WTC11 (cell line): Measurements from ENCODE around the gene TSEN2. TPM values are rescaled to one million over a fixed set of nuclear protein-coding genes. Genes with fewer than 3 reads are reported as not detected.

Experiments used
- ATAC-seq: fragments of 200-7000 bp; cut with Tn5 transposase; 2 replicates; pipeline ENCODE4 v1.10.0; 2021; ENCODE audit warnings: mild to moderate bottlenecking, moderate library complexity
- CTCF ChIA-PET: fragments of 300-600 bp; sonication (Branson Sonifier 250); formaldehyde crosslinking; loops from one replicate; lab custom pipeline; 2021; ENCODE audit warnings: antibody characterized with exemption; lab: Charles Lee
- POLR2A ChIA-PET: fragments of 350-600 bp; sonication (Branson Sonifier 250); formaldehyde crosslinking; loops from one replicate; lab custom pipeline; 2021; ENCODE audit warnings: antibody characterized with exemption; lab: Charles Lee
- DNase-seq: peaks from one replicate; pipeline ENCODE4 v3.0.0; 2021; ENCODE audit warnings: low spot score
- H3K27ac Mint-ChIP-seq: 2 replicates; pipeline ENCODE4 v1.8.0; 2021; ENCODE audit warnings: mixed read lengths
- H3K27me3 Mint-ChIP-seq: 2 replicates; pipeline ENCODE4 v1.8.0; 2021; ENCODE audit warnings: low read depth, mild to moderate bottlenecking, moderate library complexity, mixed read lengths
- H3K36me3 Mint-ChIP-seq: 2 replicates; pipeline ENCODE4 v1.8.0; 2021; ENCODE audit warnings: mixed read lengths
- H3K4me1 Mint-ChIP-seq: 2 replicates; pipeline ENCODE4 v1.8.0; 2022; ENCODE audit warnings: mixed read lengths
- H3K4me3 Mint-ChIP-seq: 2 replicates; pipeline ENCODE4 v1.8.0; 2021; ENCODE audit warnings: mild to moderate bottlenecking, moderate library complexity, mixed read lengths
- H3K9me3 Mint-ChIP-seq: 2 replicates; pipeline ENCODE4 v1.8.0; 2021; ENCODE audit warnings: mixed read lengths
- AFF4 ChIP-seq: sonication (generic); formaldehyde crosslinking; IDR thresholded peaks from 2 replicates; pipeline ENCODE4 v1.8.1; 2023; ENCODE audit warnings: mild to moderate bottlenecking, missing genetic modification reagents, borderline replicate concordance
- ATF2 ChIP-seq: sonication (generic); formaldehyde crosslinking; IDR thresholded peaks from 2 replicates; pipeline ENCODE4 v1.8.1; 2022; ENCODE audit warnings: low read depth, missing genetic modification reagents, borderline replicate concordance
- CBFB ChIP-seq: sonication (generic); formaldehyde crosslinking; IDR thresholded peaks from 2 replicates; pipeline ENCODE4 v1.8.1; 2022; ENCODE audit warnings: mild to moderate bottlenecking, low read depth, missing genetic modification reagents
- IRF1 ChIP-seq: sonication (generic); formaldehyde crosslinking; IDR thresholded peaks from 2 replicates; pipeline ENCODE4 v1.8.0; 2023; ENCODE audit warnings: missing genetic modification reagents
- MXD4 ChIP-seq: fragments of 250-450 bp; sonication (Bioruptor Pico); IDR thresholded peaks from 2 replicates; pipeline ENCODE4 v1.8.0; 2021; ENCODE audit warnings: mild to moderate bottlenecking, moderate library complexity, borderline replicate concordance
- OVOL2 ChIP-seq: fragments of 250-450 bp; sonication (Bioruptor Pico); IDR thresholded peaks from 2 replicates; pipeline ENCODE4 v1.9.0; 2021; ENCODE audit warnings: mild to moderate bottlenecking, borderline replicate concordance
- USF1 ChIP-seq: sonication (generic); formaldehyde crosslinking; IDR thresholded peaks from 2 replicates; pipeline ENCODE4 v1.8.0; 2022; ENCODE audit warnings: mild to moderate bottlenecking, missing genetic modification reagents
- ZBTB43 ChIP-seq: sonication (generic); formaldehyde crosslinking; IDR thresholded peaks from 2 replicates; pipeline ENCODE4 v1.8.1; 2023; ENCODE audit warnings: mild to moderate bottlenecking, missing genetic modification reagents
- ZNF121 ChIP-seq: sonication (generic); formaldehyde crosslinking; IDR thresholded peaks from 2 replicates; pipeline ENCODE4 v1.8.0; 2023; ENCODE audit warnings: missing genetic modification reagents
- ZNF425 ChIP-seq: fragments of 250-450 bp; sonication (Bioruptor Pico); conservative IDR thresholded peaks from 2 replicates; pipeline ENCODE4 v1.9.0; 2021; ENCODE audit warnings: mild to moderate bottlenecking
- ZNF671 ChIP-seq: fragments of 250-450 bp; sonication (Bioruptor Pico); IDR thresholded peaks from 2 replicates; pipeline ENCODE4 v1.8.0; 2021; ENCODE audit warnings: mild to moderate bottlenecking
- ZSCAN18 ChIP-seq: fragments of 250-450 bp; sonication (Bioruptor Pico); IDR thresholded peaks from 2 replicates; pipeline ENCODE4 v2.1.2; 2022; ENCODE audit warnings: mild to moderate bottlenecking, moderate library complexity
- total RNA-seq: library from RNA; stranded (reverse); gene quantifications from 3 replicates; pipeline ENCODE4 v1.2.3, GENCODE V29; 2021

Gene TSEN2
- total RNA-seq, 1 experiment from 2014 or later, result 21.1 TPM

GRCh38 chr3:12568747-12569146, 84.5 kb downstream of the TSEN2 start (continued):
- no peak for TF ChIP-seq ZNF425
- no peak for TF ChIP-seq IRF1
- no peak for TF ChIP-seq AFF4 (CRISPR knock-in tag)

- ChIA-PET CTCF (no interaction called here), POLR2A (no interaction called here)
- no peak overlapping the region for H3K27ac Mint-ChIP-seq
- no peaks in the 10 kb centered on the region for H3K27me3 Mint-ChIP-seq
- no peak for TF ChIP-seq ZSCAN18 (CRISPR knock-in tag)
- TF ChIP-seq OVOL2 (CRISPR knock-in tag), result no peak
- no peak for TF ChIP-seq MXD4 (CRISPR knock-in tag)
- TF ChIP-seq ZNF671 (CRISPR knock-in tag), result no peak
- TF ChIP-seq ATF2 (CRISPR knock-in tag), result no peak
- TF ChIP-seq USF1 (CRISPR knock-in tag), result no peak
- no peak for TF ChIP-seq AFF4 (CRISPR knock-in tag)
- no peak for TF ChIP-seq ZBTB43 (CRISPR knock-in tag)
- TF ChIP-seq CBFB (CRISPR knock-in tag), result no peak
- no peak for TF ChIP-seq ZNF121 (CRISPR knock-in tag)
- H3K4me1 Mint-ChIP-seq, result peaks cover under 1% of the 10 kb centered on the region; the same call in 1 of the 2 replicates
- H3K36me3 Mint-ChIP-seq, result peaks cover 47% of the 10 kb centered on the region
- DNase-seq (no peak), ATAC-seq (no peak)
- H3K4me3 Mint-ChIP-seq, result no peak overlapping the region
- H3K9me3 Mint-ChIP-seq, result no peaks in the 10 kb centered on the region
Measured at GRCh38 chr3:12569836-12570235, 85.6 kb downstream of the TSEN2 start.
